Uterus (tissue), 2 donors: ENCODE results near the gene TPST2.

Source experiments
- POLR2A ChIP-seq, 2 donors: fragments of 450-650 bp; IDR thresholded peaks; one replicate each; pipeline ENCODE4 v1.6.1; 2016; ENCODE audit warnings: antibody characterized with exemption in 2 of 2, mild to moderate bottlenecking in 1 of 2, moderate library complexity in 1 of 2
- TF ChIP-seq, protein P1 (sequence below), 4 experiments: fragments of 200-600 bp in 2 of 4; fragments of 450-650 bp in 2 of 4; sonication (generic) in 2 of 4; IDR thresholded peaks; one replicate each; pipeline ENCODE4 v1.5.1; 2016 to 2019; ENCODE audit warnings: antibody characterized with exemption in 4 of 4, mild to moderate bottlenecking in 2 of 4, moderate library complexity in 1 of 4

DNA sequence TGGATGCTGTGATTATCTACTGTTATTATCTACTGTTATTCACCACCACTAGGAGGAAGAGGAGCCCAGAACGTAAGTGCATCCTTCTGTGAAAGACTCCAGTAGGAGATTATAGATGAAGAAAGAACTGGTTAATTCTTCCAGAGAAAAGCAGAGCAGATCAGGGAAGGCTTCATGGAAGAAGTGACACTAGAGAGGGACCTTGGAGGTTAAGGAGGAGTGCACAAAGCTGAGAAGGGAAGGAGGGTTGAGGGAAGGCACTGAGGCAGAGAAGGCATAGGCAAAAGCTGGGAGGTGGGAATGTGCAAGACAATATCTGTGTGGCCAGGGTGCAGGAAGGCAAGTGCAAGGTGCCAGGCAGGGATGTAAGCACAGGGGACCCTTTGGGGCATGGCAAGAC is 14.4 kb upstream of the TPST2 start:
- TF ChIP-seq, protein P1, sequence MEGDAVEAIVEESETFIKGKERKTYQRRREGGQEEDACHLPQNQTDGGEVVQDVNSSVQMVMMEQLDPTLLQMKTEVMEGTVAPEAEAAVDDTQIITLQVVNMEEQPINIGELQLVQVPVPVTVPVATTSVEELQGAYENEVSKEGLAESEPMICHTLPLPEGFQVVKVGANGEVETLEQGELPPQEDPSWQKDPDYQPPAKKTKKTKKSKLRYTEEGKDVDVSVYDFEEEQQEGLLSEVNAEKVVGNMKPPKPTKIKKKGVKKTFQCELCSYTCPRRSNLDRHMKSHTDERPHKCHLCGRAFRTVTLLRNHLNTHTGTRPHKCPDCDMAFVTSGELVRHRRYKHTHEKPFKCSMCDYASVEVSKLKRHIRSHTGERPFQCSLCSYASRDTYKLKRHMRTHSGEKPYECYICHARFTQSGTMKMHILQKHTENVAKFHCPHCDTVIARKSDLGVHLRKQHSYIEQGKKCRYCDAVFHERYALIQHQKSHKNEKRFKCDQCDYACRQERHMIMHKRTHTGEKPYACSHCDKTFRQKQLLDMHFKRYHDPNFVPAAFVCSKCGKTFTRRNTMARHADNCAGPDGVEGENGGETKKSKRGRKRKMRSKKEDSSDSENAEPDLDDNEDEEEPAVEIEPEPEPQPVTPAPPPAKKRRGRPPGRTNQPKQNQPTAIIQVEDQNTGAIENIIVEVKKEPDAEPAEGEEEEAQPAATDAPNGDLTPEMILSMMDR (IDR thresholded peaks at IDR 0.05): no peak
- no peak for TF ChIP-seq POLR2A (IDR thresholded peaks at IDR 0.05)
